Heart left ventricle (tissue), 13 donors: ENCODE measurements around the gene GAS2L2.

Experiments used
- CTCF ChIP-seq, 12 donors: fragments of 200-600 bp; sonication (generic) in 4 of 12; IDR thresholded peaks; one replicate each; pipeline versions ENCODE4 v1.5.0 to v1.8.0; 2018 to 2022; ENCODE audit warnings: antibody characterized with exemption in 12 of 12, mild to moderate bottlenecking in 5 of 12
- POLR2A ChIP-seq, 2 donors: fragments of 450-650 bp; IDR thresholded peaks; one replicate each; pipeline ENCODE4 v1.6.1; 2017; ENCODE audit warnings: antibody characterized with exemption in 2 of 2, mild to moderate bottlenecking in 2 of 2, moderate library complexity in 2 of 2
- donor health status: ischemic (EF 13 %, LVEDD 7.1; RV severe dilation, severe dysfunction).
- donor health status: DM: no; HTN: yes; CAD: no.
- donor health status: DM: no; HTN: no; CAD: no.
- donor health status: ischemic (EF 25% LVEDD 6.9; RV normal size, moderate dysfunction).
- donor health status: ischemic (EF 25% LVEDD 5.7; RV mildly dilated, moderate dysfunction).
- donor health status: ischemic (EF 35%, LVEDD 5.7; RV mildly dilated, moderate dysfunction).
- donor health status: nonischemic (EF 11% LVEDD 7.7; RV severe dilation, severe dysfunction).
- donor health status: DM: yes; HTN: yes; CAD: no.
- donor health status: PGD.
- donor health status: ischemic (EF 29% LVEDD 5.4; RV normal size, mild dysfunction).
- donor health status: nonischemic (EF 23%, LVEDD 6.1; RV moderate dilation, normal function).

DNA sequence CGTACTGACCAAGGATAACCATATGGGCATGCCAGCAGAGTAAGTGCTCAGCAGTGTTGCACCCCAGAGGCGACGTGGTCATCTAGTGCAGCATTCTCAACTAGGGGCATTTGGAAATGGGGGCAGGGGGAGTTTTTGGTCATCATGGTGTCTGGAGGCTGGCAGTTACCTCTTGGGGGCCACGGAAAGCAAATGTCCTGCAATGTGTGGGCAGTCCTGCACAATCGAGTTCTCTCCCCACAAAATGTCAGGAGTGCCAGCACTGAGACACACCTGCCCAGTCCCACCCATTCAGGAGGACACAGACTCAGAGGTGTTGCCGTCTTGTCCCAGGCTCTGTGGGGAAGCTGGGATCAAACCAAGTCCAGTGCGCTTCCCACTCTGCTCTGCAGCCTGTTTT lies 18.6 kb downstream of the GAS2L2 start:
- TF ChIP-seq CTCF (IDR thresholded peaks at IDR 0.05), result no peak
- TF ChIP-seq POLR2A (IDR thresholded peaks at IDR 0.05), result no peak
